ENCODE data around the gene SLC26A6.

DNA sequence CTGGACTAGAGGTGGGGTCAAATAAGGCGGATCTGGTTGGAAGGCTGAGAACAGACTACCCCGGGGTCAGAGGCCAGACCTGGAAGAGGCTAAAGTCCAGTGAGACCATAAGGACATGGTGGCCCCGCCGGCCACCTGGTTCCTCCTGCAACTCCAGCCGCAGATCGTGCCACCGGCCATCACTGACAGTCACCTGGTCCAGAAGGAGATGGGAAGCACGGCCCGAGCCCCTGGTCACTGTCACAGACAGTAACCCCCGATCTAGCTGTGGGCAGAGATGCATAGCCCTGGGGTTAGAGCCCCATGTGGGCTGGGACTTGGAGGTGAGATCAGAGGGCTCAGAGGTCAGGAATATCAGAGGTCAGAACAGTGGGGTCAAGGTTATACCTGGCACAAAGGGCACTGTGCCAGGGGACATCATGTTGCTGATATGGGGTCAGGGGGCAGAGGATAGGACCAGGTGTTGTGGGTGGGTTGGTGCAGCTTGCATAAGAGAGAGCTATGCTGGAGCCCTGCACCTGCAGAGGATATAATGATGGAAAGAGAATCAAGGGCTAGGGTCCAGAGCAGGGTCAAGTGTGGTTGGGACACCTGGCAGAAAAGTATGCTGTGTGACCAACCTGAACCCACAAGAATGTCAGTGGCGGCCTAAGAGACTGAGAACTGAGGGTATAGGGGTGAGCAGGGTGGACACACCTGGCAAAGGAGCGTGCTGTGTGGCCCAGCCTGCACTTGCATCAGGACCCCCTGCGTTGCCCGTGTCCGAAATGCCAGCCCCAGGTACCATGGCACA is 17.9 kb upstream of the SLC26A6 start:
- TF ChIP-seq EZH2 (IDR thresholded peaks at IDR 0.05) (no peak), POLR2AphosphoS5 (IDR thresholded peaks at IDR 0.05; ENCODE audit: borderline replicate concordance, low read depth, low read length) (no peak)
